ENCODE measurements around the gene WFIKKN2. TPM values are rescaled to one million over a fixed set of nuclear protein-coding genes. Genes with fewer than 3 reads are reported as not detected.

The WFIKKN2 gene, protein sequence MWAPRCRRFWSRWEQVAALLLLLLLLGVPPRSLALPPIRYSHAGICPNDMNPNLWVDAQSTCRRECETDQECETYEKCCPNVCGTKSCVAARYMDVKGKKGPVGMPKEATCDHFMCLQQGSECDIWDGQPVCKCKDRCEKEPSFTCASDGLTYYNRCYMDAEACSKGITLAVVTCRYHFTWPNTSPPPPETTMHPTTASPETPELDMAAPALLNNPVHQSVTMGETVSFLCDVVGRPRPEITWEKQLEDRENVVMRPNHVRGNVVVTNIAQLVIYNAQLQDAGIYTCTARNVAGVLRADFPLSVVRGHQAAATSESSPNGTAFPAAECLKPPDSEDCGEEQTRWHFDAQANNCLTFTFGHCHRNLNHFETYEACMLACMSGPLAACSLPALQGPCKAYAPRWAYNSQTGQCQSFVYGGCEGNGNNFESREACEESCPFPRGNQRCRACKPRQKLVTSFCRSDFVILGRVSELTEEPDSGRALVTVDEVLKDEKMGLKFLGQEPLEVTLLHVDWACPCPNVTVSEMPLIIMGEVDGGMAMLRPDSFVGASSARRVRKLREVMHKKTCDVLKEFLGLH
- polyA plus RNA-seq (2012; ENCODE audit: insufficient read length, low read depth) = not detected

DNA sequence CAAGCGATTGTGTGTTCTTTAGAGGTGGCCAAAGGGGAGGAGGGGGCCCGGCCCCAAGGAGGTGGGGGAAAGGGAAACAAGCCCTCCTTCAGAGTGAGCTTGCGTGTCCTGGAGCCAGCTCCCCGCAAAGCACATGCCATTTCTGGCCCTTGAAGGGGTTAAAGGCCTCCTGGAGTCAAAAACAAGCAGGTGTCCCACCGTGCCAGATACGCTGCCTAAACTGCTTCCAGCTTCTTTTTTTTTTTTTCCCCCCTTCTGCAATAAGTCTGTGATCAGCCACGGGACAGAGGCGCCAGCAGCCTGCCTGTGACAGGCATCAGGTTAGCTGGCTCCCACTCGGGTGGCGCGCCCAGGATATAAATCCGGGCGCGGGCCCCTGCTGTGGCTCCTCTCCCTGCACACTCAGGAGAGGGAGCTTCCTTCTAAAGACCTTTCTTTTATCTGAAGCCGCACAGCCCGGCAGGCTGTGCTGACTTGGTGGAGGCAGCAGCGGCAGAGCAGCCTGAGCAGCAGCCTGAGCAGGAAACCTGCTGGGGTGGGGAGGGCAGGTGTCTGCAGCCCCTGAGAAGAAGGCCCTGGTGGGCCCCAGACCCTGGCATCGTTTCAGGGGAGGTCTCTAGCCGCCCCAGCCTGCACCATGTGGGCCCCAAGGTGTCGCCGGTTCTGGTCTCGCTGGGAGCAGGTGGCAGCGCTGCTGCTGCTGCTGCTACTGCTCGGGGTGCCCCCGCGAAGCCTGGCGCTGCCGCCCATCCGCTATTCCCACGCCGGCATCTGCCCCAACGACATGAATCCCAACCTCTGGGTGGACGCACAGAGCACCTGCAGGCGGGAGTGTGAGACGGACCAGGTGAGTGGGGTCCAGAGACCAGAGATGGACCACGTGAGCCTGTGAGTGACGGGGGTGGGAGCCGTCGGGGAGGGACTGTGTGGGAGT is at the start of gene WFIKKN2:
TSS of gene WFIKKN2 (plus strand) at position 286 of the 934 bp plus-strand sequence. CDS start at position 638, 352 bp downstream.
- TF ChIP-seq FOXP2 (optimal IDR thresholded peaks at IDR 0.05; ENCODE audit: borderline replicate concordance, extremely low read depth, extremely low read length, insufficient read depth) (no peak), TAF1 (IDR thresholded peaks at IDR 0.05; ENCODE audit: borderline replicate concordance, insufficient read depth, low read length) (no peak), POLR2AphosphoS5 (IDR thresholded peaks at IDR 0.05; ENCODE audit: low read depth, low read length) (no peak), SIN3A (IDR thresholded peaks at IDR 0.05; ENCODE audit: borderline replicate concordance, insufficient read depth, low read length) (no peak)
- TF ChIP-seq, protein P1, sequence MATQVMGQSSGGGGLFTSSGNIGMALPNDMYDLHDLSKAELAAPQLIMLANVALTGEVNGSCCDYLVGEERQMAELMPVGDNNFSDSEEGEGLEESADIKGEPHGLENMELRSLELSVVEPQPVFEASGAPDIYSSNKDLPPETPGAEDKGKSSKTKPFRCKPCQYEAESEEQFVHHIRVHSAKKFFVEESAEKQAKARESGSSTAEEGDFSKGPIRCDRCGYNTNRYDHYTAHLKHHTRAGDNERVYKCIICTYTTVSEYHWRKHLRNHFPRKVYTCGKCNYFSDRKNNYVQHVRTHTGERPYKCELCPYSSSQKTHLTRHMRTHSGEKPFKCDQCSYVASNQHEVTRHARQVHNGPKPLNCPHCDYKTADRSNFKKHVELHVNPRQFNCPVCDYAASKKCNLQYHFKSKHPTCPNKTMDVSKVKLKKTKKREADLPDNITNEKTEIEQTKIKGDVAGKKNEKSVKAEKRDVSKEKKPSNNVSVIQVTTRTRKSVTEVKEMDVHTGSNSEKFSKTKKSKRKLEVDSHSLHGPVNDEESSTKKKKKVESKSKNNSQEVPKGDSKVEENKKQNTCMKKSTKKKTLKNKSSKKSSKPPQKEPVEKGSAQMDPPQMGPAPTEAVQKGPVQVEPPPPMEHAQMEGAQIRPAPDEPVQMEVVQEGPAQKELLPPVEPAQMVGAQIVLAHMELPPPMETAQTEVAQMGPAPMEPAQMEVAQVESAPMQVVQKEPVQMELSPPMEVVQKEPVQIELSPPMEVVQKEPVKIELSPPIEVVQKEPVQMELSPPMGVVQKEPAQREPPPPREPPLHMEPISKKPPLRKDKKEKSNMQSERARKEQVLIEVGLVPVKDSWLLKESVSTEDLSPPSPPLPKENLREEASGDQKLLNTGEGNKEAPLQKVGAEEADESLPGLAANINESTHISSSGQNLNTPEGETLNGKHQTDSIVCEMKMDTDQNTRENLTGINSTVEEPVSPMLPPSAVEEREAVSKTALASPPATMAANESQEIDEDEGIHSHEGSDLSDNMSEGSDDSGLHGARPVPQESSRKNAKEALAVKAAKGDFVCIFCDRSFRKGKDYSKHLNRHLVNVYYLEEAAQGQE (IDR thresholded peaks at IDR 0.05; ENCODE audit: insufficient read depth in 1 of 2, low read depth in 2 of 2, low read length in 2 of 2) = no peak

DNA sequence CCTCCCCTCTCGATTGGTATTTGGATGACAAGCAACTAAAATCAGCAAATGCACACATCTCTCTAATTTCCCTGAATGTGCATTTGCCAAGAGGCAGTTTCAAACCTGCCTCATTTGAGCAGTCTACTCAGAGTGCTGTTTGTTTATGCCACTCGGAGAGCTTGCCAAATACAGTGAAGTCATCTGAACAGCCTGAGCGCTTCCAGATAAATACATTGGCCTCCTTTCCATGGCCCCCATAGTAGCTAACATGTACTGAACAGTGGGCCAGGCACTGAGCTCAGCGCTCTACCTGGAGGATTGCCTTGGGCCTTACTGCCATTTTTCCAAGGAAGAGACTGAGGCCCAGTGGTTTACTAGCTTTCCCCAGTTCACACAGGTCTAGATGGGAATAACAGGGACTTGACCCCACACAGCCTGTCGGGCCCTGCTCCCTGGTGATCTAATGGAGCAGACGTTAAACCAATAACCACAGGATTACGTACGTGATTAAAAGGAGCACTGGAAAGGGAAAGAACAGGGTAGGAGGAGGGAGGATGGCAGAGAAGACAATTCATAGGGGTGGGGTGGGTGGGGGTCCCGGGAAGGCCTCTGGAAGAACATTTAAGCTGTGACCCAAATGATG is 49.3 kb upstream of the WFIKKN2 start:
- TF ChIP-seq POLR2AphosphoS5 (IDR thresholded peaks at IDR 0.05; ENCODE audit: low read depth, low read length) (no peak), FOXP2 (optimal IDR thresholded peaks at IDR 0.05; ENCODE audit: borderline replicate concordance, extremely low read depth, extremely low read length, insufficient read depth) (no peak)

DNA sequence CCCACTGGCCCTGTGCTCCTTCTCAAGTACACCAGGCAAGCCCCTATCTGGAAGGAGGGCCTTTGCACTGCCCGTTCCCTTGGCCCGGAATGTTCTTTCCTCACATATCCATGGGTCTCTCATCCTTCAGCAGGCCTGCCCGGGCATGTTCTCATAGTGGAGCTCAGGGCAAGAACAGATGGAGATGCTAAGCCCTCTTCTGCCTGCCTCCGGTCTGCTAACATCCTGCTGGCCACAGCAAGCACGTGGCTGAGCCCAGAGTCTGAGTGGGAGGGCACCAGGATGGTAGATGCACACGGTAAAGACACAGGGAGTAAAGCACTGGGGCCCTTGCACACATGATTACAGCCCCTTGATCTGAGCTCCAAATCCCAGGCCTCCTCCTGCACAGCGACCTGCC is 48.3 kb upstream of the WFIKKN2 start:
- no peak for TF ChIP-seq FOXP2 (optimal IDR thresholded peaks at IDR 0.05; ENCODE audit: borderline replicate concordance, extremely low read depth, extremely low read length, insufficient read depth)
- TF ChIP-seq, protein P1 (IDR thresholded peaks at IDR 0.05; ENCODE audit: insufficient read depth in 1 of 2, low read depth in 2 of 2, low read length in 2 of 2) = no peak
- no peak for TF ChIP-seq POLR2AphosphoS5 (IDR thresholded peaks at IDR 0.05; ENCODE audit: low read depth, low read length)
- TF ChIP-seq TAF1 (IDR thresholded peaks at IDR 0.05; ENCODE audit: borderline replicate concordance, insufficient read depth, low read length) = no peak
- no peak for TF ChIP-seq SIN3A (IDR thresholded peaks at IDR 0.05; ENCODE audit: borderline replicate concordance, insufficient read depth, low read length)

DNA sequence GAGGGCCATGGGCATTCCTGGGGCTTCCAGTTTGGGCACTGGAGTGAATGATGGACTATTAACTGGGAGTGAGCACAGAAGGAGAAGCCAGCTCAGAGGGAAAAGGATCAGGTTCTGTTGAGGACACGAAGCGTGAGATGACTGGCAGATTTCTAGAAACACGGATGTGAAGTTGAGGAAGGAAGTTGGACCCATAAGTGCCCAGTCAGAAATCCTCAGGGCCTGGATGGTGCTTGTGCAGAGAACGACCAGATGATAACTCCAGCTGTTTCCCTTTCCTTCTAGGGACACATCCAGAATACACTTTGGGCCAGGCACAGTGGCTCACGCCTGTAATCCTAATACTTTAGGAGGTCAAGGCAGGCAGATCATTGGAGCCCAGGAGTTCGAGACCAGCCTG is 44.8 kb upstream of the WFIKKN2 start:
- no peak for TF ChIP-seq FOXP2 (optimal IDR thresholded peaks at IDR 0.05; ENCODE audit: borderline replicate concordance, extremely low read depth, extremely low read length, insufficient read depth)
- TF ChIP-seq SIN3A (IDR thresholded peaks at IDR 0.05; ENCODE audit: borderline replicate concordance, insufficient read depth, low read length) = no peak
- TF ChIP-seq, protein P1 (IDR thresholded peaks at IDR 0.05; ENCODE audit: insufficient read depth in 1 of 2, low read depth in 2 of 2, low read length in 2 of 2) = no peak
- TF ChIP-seq POLR2AphosphoS5 (IDR thresholded peaks at IDR 0.05; ENCODE audit: low read depth, low read length) = no peak
- TF ChIP-seq TAF1 (IDR thresholded peaks at IDR 0.05; ENCODE audit: borderline replicate concordance, insufficient read depth, low read length) = no peak

DNA sequence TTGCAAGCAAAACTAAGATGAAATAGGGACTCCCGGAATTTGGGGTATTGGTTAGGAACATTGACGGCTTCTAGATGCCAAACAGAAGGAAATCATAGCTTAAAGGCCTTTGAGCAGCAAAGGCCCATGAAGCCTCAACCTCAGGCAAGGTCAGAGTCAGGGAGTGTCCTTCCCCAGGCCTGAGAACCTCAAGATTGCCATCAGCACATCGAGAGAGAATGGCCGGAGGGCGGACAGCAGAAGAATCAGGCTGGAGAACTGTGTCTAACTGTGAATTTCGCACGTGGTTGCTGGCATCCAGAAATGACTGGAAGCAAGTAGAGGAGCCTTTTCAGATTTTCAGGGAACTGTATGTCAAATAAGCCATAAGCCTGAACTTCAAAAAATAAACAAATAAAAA is 43.3 kb upstream of the WFIKKN2 start:
- TF ChIP-seq TAF1 (IDR thresholded peaks at IDR 0.05; ENCODE audit: borderline replicate concordance, insufficient read depth, low read length) (no peak), SIN3A (IDR thresholded peaks at IDR 0.05; ENCODE audit: borderline replicate concordance, insufficient read depth, low read length) (no peak), FOXP2 (optimal IDR thresholded peaks at IDR 0.05; ENCODE audit: borderline replicate concordance, extremely low read depth, extremely low read length, insufficient read depth) (no peak), POLR2AphosphoS5 (IDR thresholded peaks at IDR 0.05; ENCODE audit: low read depth, low read length) (no peak)
- TF ChIP-seq, protein P1 (IDR thresholded peaks at IDR 0.05; ENCODE audit: insufficient read depth in 1 of 2, low read depth in 2 of 2, low read length in 2 of 2) = no peak
